Adrenal gland (tissue), 12 donors: ENCODE measurements around the gene KIAA1614. TPM values are rescaled to one million over a fixed set of nuclear protein-coding genes. Genes with fewer than 3 reads are reported as not detected.

ENCODE experiments used
- DNase-seq, 7 donors: peaks; one replicate each; pipeline ENCODE4 v3.0.0-alpha.2; 2019 to 2020
- H3K27ac ChIP-seq, 5 donors: fragments of 200-600 bp; sonication (generic) in 4 of 5; 1 replicate in 3 of 5; 2 replicates in 2 of 5; pipeline versions ENCODE4 v1.5.1 to v1.8.0; 2016 to 2020; ENCODE audit warnings: mild to moderate bottlenecking in 1 of 5
- H3K27me3 ChIP-seq: fragments of 200-600 bp; 2 replicates; pipeline ENCODE4 v1.8.0; 2021
- H3K36me3 ChIP-seq, 2 donors: fragments of 200-600 bp; replicated peaks in 1 of 2; 1 replicate in 1 of 2; 2 replicates in 1 of 2; pipeline versions ENCODE4 v1.5.1 to v1.8.0; 2018 to 2022
- H3K4me1 ChIP-seq, 2 donors: fragments of 200-600 bp; replicated peaks in 1 of 2; 1 replicate in 1 of 2; 2 replicates in 1 of 2; pipeline versions ENCODE4 v1.5.1 to v1.8.0; 2018 to 2021
- H3K4me3 ChIP-seq, 4 donors: fragments of 200-600 bp; sonication (generic) in 3 of 4; one replicate each; pipeline ENCODE4 v1.5.1; 2016 to 2018
- H3K9me3 ChIP-seq, 3 donors: fragments of 200-600 bp; sonication (generic) in 1 of 3; replicated peaks in 1 of 3; 1 replicate in 2 of 3; 2 replicates in 1 of 3; pipeline versions ENCODE4 v1.5.1 to v1.8.0; 2016 to 2021
- CTCF ChIP-seq, 6 experiments: fragments of 450-650 bp in 4 of 6; fragments of 200-600 bp in 2 of 6; sonication (generic) in 1 of 6; IDR thresholded peaks; 1 replicate in 5 of 6; 2 replicates in 1 of 6; pipeline versions ENCODE4 v1.5.1 to v1.8.0; 2016 to 2021; ENCODE audit warnings: antibody characterized with exemption in 6 of 6, mild to moderate bottlenecking in 2 of 6, moderate library complexity in 1 of 6
- POLR2A ChIP-seq, 2 donors: fragments of 450-650 bp; IDR thresholded peaks; one replicate each; pipeline ENCODE4 v1.6.1; 2017; ENCODE audit warnings: antibody characterized with exemption in 2 of 2, mild to moderate bottlenecking in 2 of 2, moderate library complexity in 1 of 2
- WGBS, 4 donors: extraction: QIAGEN DNeasy Blood & Tissue Kit in 2 of 4; methylation state at CpG; one replicate each; pipeline versions ENCODE4 v1.1.5 to v1.1.7; 2013 to 2017; 5-methylcytosine and 5-hydroxymethylcytosine counted together
- intact Hi-C, 2 donors: fragments of 100-400 bp; cut with DNase I; formaldehyde crosslinking; loops; one replicate each; pipeline versions ENCODE4 v1.14.1 to v1.15.0; 2022 to 2023
- polyA plus RNA-seq, 3 donors: library from polyadenylated mRNA; stranded (reverse); fragments of 200-250 nt in 2 of 3; fragments of 350-450 nt in 1 of 3; fragmentation: Illumina TruSeq in 1 of 3; extraction: RNeasy Lipid Tissue Mini Kit (QIAGEN cat#74804) in 1 of 3; gene quantifications; one replicate each; pipeline ENCODE4 v1.2.3, GENCODE V29; 2013 to 2014
- total RNA-seq, 9 donors: library from RNA; depleted of rRNA in 4 of 9; stranded (reverse); fragments of >200 nt in 4 of 9; fragments of 120-200 nt in 1 of 9; fragmentation: NEBNext Ultra II Directional in 1 of 9; extraction: Animal tissue kit (Norgen Biotek cat#: 25700) in 1 of 9; gene quantifications; one replicate each; pipeline versions ENCODE4 v1.1.0 to v1.2.4, GENCODE V29; 2013 to 2023
- donor health status: healthy with polysubstance abuse.
- donor health status: Bipolar disorder and iron deficiency.
- donor health status: DM: yes; HTN: yes; CAD: no.
- donor health status: DM: no; HTN: no; CAD: no.
- donor health status: DM: no; HTN: no; CAD: no.
- donor health status: DM: yes; HTN: yes; CAD: no.

The KIAA1614 gene
- total and polyA plus RNA-seq, 12 donors: 0.18 to 6.9 (median 1.2) TPM

GRCh38 chr1:180923021-180923841 is 10.5 kb downstream of the KIAA1614 start:
- H3K27me3 ChIP-seq: no peaks in the 10 kb centered on the region
- H3K36me3 ChIP-seq: no peaks in the 10 kb centered on the region
- H3K4me1 ChIP-seq: peaks cover 0 to 20% of the 10 kb centered on the region in 2 donors
- TF ChIP-seq POLR2A (IDR thresholded peaks at IDR 0.05) (no peak), CTCF (IDR thresholded peaks at IDR 0.05) (no peak)
- no peak overlapping the region for H3K4me3 ChIP-seq
- 72 to 77% (median 76%) methylated on average over 4 to 13 of the region's 13 CpGs for WGBS, 4 donors
- no peaks in the 10 kb centered on the region for H3K9me3 ChIP-seq
- intact Hi-C loops: no loop called here
- no peak for DNase-seq
- no peak overlapping the region for H3K27ac ChIP-seq

GRCh38 chr1:180923887-180924286 is 11.2 kb downstream of the KIAA1614 start:
- no peaks in the 10 kb centered on the region for H3K36me3 ChIP-seq
- WGBS, 4 donors: 70 to 91% (median 78%) methylated on average over 4 of the region's 4 CpGs
- DNase-seq: no peak
- peaks cover 0 to 20% of the 10 kb centered on the region in 2 donors for H3K4me1 ChIP-seq
- TF ChIP-seq POLR2A (IDR thresholded peaks at IDR 0.05): no peak
- H3K27ac ChIP-seq: no peak overlapping the region
- H3K27me3 ChIP-seq: no peaks in the 10 kb centered on the region
- intact Hi-C loops: no loop called here
- H3K4me3 ChIP-seq: no peak overlapping the region
- no peaks in the 10 kb centered on the region for H3K9me3 ChIP-seq

- intact Hi-C loops: no loop called here
These were observed 12.2 kb downstream of the KIAA1614 start for GRCh38 chr1:180924939-180925338.

GRCh38 chr1:180925471-180926051 is 12.9 kb downstream of the KIAA1614 start:
- Histone ChIP-seq H3K4me3 (no peak overlapping the region), H3K9me3 (no peaks in the 10 kb centered on the region), H3K36me3 (no peaks in the 10 kb centered on the region), H3K4me1 (peaks cover 0 to 20% of the 10 kb centered on the region in 2 donors), H3K27me3 (no peaks in the 10 kb centered on the region), H3K27ac (peak overlapping the region in 1 of 5 donors; percentile 66)
- TF ChIP-seq CTCF (IDR thresholded peaks at IDR 0.05): no peak
- TF ChIP-seq POLR2A (IDR thresholded peaks at IDR 0.05): no peak
- WGBS, 4 donors: 36 to 48% (median 39%) methylated on average over 2 to 7 of the region's 7 CpGs
- intact Hi-C loops: no loop called here
- DNase-seq: no peak

More at GRCh38 chr1:180924939-180925338, 12.2 kb downstream of the KIAA1614 start:
- TF ChIP-seq POLR2A (IDR thresholded peaks at IDR 0.05) (no peak), CTCF (IDR thresholded peaks at IDR 0.05) (no peak)
- H3K27ac ChIP-seq: no peak overlapping the region
- no peak overlapping the region for H3K4me3 ChIP-seq
- H3K9me3 ChIP-seq: no peaks in the 10 kb centered on the region
- DNase-seq: no peak
- H3K36me3 ChIP-seq: no peaks in the 10 kb centered on the region
- peaks cover 0 to 20% of the 10 kb centered on the region in 2 donors for H3K4me1 ChIP-seq
- no peaks in the 10 kb centered on the region for H3K27me3 ChIP-seq
- WGBS, 4 donors: 76 to 93% (median 89%) methylated on average over 2 of the region's 2 CpGs
